ENCODE results near the gene HSPA2. TPM values are rescaled to one million over a fixed set of nuclear protein-coding genes. Genes with fewer than 3 reads are reported as not detected.

The HSPA2 gene
- total and polyA plus RNA-seq, 2 experiments from 2014 or later = 0.93 to 2.9 TPM

DNA sequence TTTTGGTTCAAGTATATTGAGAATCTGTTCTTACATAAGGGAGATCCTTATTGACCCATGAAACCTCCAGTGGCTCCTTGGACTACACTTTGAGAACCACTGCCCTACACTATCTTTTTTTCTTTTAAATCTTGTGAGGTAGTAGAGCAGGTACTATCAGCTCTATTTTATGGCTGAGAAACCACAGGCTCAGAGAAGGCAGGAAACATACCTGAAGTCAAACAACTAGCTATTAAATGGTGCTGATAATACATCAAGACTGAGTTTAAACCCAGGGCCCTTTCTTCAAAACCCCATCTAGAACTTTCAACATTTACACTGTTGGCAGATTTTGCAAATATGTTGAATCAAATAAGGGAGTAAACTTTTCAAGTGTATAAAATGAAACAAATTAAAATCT, 43.8 kb upstream of the HSPA2 start:
- Histone ChIP-seq H3K4me2 (no peak overlapping the region), H3K4me1 (ENCODE audit: insufficient read depth) (peaks cover 20% of the 10 kb centered on the region), H3K4me3 (no peak overlapping the region), H3K36me3 (replicated peaks; ENCODE audit: insufficient read depth, low read depth) (no peaks in the 10 kb centered on the region), H3K27me3 (no peaks in the 10 kb centered on the region), H4K20me1 (ENCODE audit: insufficient read depth, poor library complexity, severe bottlenecking) (no peaks in the 10 kb centered on the region), H3K79me2 (peaks cover 33% of the 10 kb centered on the region), H3K9me2 (replicated peaks; ENCODE audit: insufficient read depth) (no peaks in the 10 kb centered on the region), H3K27ac (no peak overlapping the region), H2AFZ (no peak overlapping the region), H3K9me3 (ENCODE audit: low read depth) (no peaks in the 10 kb centered on the region)
- TF ChIP-seq, protein P1, sequence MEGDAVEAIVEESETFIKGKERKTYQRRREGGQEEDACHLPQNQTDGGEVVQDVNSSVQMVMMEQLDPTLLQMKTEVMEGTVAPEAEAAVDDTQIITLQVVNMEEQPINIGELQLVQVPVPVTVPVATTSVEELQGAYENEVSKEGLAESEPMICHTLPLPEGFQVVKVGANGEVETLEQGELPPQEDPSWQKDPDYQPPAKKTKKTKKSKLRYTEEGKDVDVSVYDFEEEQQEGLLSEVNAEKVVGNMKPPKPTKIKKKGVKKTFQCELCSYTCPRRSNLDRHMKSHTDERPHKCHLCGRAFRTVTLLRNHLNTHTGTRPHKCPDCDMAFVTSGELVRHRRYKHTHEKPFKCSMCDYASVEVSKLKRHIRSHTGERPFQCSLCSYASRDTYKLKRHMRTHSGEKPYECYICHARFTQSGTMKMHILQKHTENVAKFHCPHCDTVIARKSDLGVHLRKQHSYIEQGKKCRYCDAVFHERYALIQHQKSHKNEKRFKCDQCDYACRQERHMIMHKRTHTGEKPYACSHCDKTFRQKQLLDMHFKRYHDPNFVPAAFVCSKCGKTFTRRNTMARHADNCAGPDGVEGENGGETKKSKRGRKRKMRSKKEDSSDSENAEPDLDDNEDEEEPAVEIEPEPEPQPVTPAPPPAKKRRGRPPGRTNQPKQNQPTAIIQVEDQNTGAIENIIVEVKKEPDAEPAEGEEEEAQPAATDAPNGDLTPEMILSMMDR (IDR thresholded peaks at IDR 0.05; ENCODE audit: poor library complexity) = no peak
- no peak for TF ChIP-seq EZH2 (IDR thresholded peaks at IDR 0.05; ENCODE audit: borderline replicate concordance)
- no peak for TF ChIP-seq EZH2phosphoT487 (IDR thresholded peaks at IDR 0.05; ENCODE audit: low read depth, severe bottlenecking, unreplicated experiment)
- no peak for DNase-seq (ENCODE audit: low spot score)

DNA sequence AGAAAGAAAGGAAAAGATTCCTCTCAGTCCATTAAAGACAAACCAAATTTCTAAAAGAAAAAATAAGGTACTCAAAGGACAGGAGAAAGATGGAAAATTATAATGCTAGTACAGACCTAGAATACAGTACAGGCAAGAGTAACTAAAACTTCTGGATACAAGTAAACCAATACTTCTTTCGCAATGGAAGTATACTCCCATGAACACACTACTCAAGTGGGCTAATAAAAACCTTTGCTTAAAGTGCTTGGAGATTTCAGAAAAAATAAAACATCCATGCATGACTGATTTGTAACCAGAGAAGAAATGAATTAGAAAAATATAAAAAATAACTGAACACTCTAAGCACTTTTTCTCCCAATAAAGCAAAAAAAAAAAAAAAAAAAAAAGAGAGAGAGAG, 40.5 kb upstream of the HSPA2 start:
- H3K79me2 ChIP-seq = peaks cover 39% of the 10 kb centered on the region
- no peak overlapping the region for H3K27ac ChIP-seq
- H4K20me1 ChIP-seq (ENCODE audit: insufficient read depth, poor library complexity, severe bottlenecking) = no peaks in the 10 kb centered on the region
- DNase-seq (ENCODE audit: low spot score) = no peak
- H3K27me3 ChIP-seq = no peaks in the 10 kb centered on the region
- H3K4me1 ChIP-seq (ENCODE audit: insufficient read depth) = peaks cover 30% of the 10 kb centered on the region
- H3K9me3 ChIP-seq (ENCODE audit: low read depth) = no peaks in the 10 kb centered on the region
- H3K36me3 ChIP-seq (replicated peaks; ENCODE audit: insufficient read depth, low read depth) = no peaks in the 10 kb centered on the region
- peak overlapping the region; percentile 90 for H3K4me2 ChIP-seq
- no peak overlapping the region for H3K4me3 ChIP-seq
- no peaks in the 10 kb centered on the region for H3K9me2 ChIP-seq (replicated peaks; ENCODE audit: insufficient read depth)
- 93% methylated on average over 1 of the region's 1 CpG for WGBS (ENCODE audit: low lambda C conversion rate, missing lambda C conversion rate)
- H2AFZ ChIP-seq = no peak overlapping the region
- no peak for TF ChIP-seq EZH2phosphoT487 (IDR thresholded peaks at IDR 0.05; ENCODE audit: low read depth, severe bottlenecking, unreplicated experiment)
- no peak for TF ChIP-seq EZH2 (IDR thresholded peaks at IDR 0.05; ENCODE audit: borderline replicate concordance)
- TF ChIP-seq, protein P1 (IDR thresholded peaks at IDR 0.05; ENCODE audit: poor library complexity) = no peak

DNA sequence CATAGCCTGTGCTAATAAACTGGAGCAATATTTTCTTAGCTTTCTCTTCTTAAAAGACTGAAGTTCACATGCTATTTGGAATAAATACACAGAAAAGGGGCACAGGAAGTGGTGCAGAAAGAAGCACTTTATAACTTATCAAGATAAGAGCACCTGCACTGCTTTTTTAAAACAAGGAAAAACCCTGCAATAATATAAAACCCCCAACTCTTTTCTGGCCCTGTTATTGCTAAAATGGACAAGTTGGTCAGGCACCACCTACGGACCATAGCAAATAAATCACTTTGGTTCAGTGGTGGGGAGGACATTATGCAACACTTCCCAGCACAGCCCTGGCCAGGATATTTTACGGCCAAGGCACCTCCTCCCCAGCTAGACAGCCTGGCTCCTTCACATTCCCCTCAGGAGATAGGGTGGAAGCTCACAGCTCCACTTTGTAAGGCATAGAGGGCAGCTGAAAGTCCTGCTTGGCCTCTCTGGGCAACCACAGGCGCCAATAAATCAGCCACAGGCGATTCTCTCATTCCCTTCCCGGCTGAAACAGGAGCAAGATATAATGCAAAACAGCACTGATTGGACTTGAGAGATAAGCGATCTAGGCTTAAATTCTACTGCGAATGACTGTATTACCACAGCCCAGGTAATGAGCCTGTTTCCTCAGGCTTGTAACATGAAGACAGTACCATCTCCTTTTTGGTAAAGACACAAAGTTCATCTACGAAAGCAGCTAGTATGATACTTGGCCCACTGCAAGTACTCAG, 39.0 kb upstream of the HSPA2 start:
- Histone ChIP-seq H3K9me3 (ENCODE audit: low read depth) (no peaks in the 10 kb centered on the region), H3K9me2 (replicated peaks; ENCODE audit: insufficient read depth) (no peaks in the 10 kb centered on the region), H2AFZ (no peak overlapping the region), H3K36me3 (replicated peaks; ENCODE audit: insufficient read depth, low read depth) (no peaks in the 10 kb centered on the region), H3K79me2 (peaks cover 53% of the 10 kb centered on the region), H4K20me1 (ENCODE audit: insufficient read depth, poor library complexity, severe bottlenecking) (peaks cover 13% of the 10 kb centered on the region), H3K4me1 (ENCODE audit: insufficient read depth) (peaks cover 35% of the 10 kb centered on the region), H3K4me2 (peak overlapping the region; percentile 90), H3K27me3 (no peaks in the 10 kb centered on the region), H3K4me3 (peak overlapping the region; percentile 2), H3K27ac (peak overlapping the region; percentile 100)
- no peak for TF ChIP-seq EZH2phosphoT487 (IDR thresholded peaks at IDR 0.05; ENCODE audit: low read depth, severe bottlenecking, unreplicated experiment)
- no peak for TF ChIP-seq EZH2 (IDR thresholded peaks at IDR 0.05; ENCODE audit: borderline replicate concordance)
- TF ChIP-seq, protein P1 (IDR thresholded peaks at IDR 0.05; ENCODE audit: poor library complexity) = no peak
- 25% methylated on average over 8 of the region's 8 CpGs for WGBS (ENCODE audit: low lambda C conversion rate, missing lambda C conversion rate)
- DNase-seq (ENCODE audit: low spot score) = peak; percentile 71
